T-helper 17 cell (primary cell): ENCODE data around the gene MTAP. TPM values are rescaled to one million over a fixed set of nuclear protein-coding genes. Genes with fewer than 3 reads are reported as not detected.

ENCODE experiments used
- ATAC-seq: fragments of 150-1000 bp; cut with Tn5 transposase; 2 replicates; pipeline ENCODE4 v1.10.0; 2021; ENCODE audit warnings: mild to moderate bottlenecking, moderate library complexity
- DNase-seq, 3 donors: peaks; one replicate each; pipeline versions ENCODE4 v3.0.0 to v3.0.0-alpha.2; 2020 to 2021
- H3K9me3 ChIP-seq: one replicate; pipeline ENCODE4 v1.7.0; 2013; ENCODE audit warnings: low read length, mild to moderate bottlenecking; ENCODE audit not compliant: control insufficient read depth, poor library complexity, severe bottlenecking
- H3K27ac Mint-ChIP-seq: one replicate; pipeline ENCODE4 v1.8.0; 2022; ENCODE audit warnings: mild to moderate bottlenecking, moderate library complexity, mixed read lengths
- H3K27me3 Mint-ChIP-seq: one replicate; pipeline ENCODE4 v1.8.0; 2022; ENCODE audit warnings: mixed read lengths
- H3K36me3 Mint-ChIP-seq: one replicate; pipeline ENCODE4 v1.8.0; 2022; ENCODE audit warnings: low read depth, mixed read lengths
- H3K4me1 Mint-ChIP-seq: one replicate; pipeline ENCODE4 v1.8.0; 2022; ENCODE audit warnings: mild to moderate bottlenecking, mixed read lengths
- H3K4me3 Mint-ChIP-seq: one replicate; pipeline ENCODE4 v1.8.0; 2022; ENCODE audit warnings: mild to moderate bottlenecking, moderate library complexity, mixed read lengths
- total RNA-seq, 4 donors: library from RNA in 2 of 4; stranded (reverse) in 2 of 4; gene quantifications; one replicate each; pipeline ENCODE4 v1.2.3 and lab custom pipeline; 2022 to 2026

Gene MTAP
- total RNA-seq, 2 donors from 2014 or later = 26.2 to 28.8 TPM

DNA sequence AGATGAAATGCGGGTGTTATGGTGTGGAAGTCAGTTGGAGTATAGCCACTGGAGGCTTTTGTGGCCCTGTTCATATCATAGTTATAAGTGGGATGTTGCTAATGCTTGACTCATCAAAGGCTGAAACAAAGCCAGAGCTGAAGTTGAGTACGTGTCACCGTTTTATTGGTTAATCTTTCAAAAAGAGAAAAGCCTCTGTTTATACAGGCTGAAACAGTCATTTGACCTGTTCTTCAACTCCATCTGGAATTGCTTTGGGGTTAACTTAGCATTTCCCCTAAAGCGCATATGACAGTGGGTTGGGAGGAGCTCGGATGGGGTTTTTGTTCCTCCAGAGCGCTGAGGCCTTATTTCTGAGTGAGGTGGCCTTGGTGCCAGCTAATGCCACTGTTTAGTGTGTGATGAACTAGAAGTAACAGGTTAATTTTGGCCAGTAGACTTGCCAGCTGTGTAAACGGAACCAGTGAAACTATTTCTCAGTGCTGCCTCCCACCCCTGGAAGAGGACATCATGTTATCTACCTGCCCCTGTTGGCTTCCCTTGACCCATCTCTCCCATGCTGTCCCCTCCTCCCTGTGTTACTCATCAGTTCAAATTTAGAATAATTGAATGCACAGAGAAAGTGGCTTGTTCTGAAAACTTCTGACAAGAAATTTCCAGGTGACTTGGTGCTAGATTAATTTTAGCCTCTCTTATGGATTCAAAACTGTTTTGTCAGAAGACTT, 34.2 kb downstream of the MTAP start:
- DNase-seq (no peak), ATAC-seq (no peak)
- H3K4me1 Mint-ChIP-seq = peaks cover 23% of the 10 kb centered on the region
- H3K27me3 Mint-ChIP-seq = no peaks in the 10 kb centered on the region
- no peaks in the 10 kb centered on the region for H3K9me3 ChIP-seq
- no peak overlapping the region for H3K27ac Mint-ChIP-seq
- peaks cover 29% of the 10 kb centered on the region for H3K36me3 Mint-ChIP-seq
- no peak overlapping the region for H3K4me3 Mint-ChIP-seq

DNA sequence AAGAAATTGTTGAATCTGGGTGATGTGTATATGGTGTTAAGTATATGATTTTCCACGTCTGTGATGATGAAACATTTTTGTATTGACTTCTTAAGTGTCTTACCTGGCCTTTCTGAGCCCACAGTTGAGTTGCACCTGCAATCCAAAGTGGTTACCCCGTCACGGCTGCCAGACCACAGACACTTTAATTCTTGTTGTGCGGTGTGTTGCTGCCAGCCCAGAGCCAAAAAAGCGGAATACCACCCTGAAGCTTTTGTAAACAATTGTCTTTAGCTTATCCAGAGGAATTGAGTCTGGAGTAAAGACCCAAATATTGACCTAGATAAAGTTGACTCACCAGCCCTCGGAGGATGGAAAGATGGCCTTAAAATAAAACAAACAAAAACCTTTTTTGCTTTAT, 35.1 kb downstream of the MTAP start:
- H3K4me1 Mint-ChIP-seq = peaks cover 20% of the 10 kb centered on the region
- ATAC-seq (no peak), DNase-seq (no peak)
- peaks cover 27% of the 10 kb centered on the region for H3K36me3 Mint-ChIP-seq
- H3K4me3 Mint-ChIP-seq = no peak overlapping the region
- no peaks in the 10 kb centered on the region for H3K27me3 Mint-ChIP-seq
- no peak overlapping the region for H3K27ac Mint-ChIP-seq
- no peaks in the 10 kb centered on the region for H3K9me3 ChIP-seq

GRCh38 chr9:21840647-21841046, 38.2 kb downstream of the MTAP start:
- no peaks in the 10 kb centered on the region for H3K9me3 ChIP-seq
- no peaks in the 10 kb centered on the region for H3K27me3 Mint-ChIP-seq
- peaks cover 5% of the 10 kb centered on the region for H3K4me1 Mint-ChIP-seq
- peaks cover 17% of the 10 kb centered on the region for H3K36me3 Mint-ChIP-seq
- ATAC-seq (no peak), DNase-seq (no peak)
- no peak overlapping the region for H3K27ac Mint-ChIP-seq
- no peak overlapping the region for H3K4me3 Mint-ChIP-seq

DNA sequence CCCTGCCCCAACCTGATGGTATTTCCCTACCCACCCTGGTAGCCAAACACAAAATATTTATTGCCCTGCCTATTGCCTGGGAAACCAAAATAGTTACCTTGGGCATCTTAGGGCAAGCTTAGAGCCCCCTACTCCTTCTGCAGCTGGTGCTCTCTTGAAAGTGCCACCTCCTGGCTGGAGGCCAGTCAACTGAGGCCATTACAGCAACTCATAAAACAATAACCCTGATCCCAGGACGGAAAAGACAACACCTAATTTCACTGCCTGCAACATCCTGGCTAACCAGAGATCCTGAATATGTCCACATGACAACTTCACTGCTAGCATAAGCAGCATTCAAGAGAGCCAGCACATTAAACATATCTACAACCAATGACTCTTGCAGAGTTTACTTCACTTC, 38.7 kb downstream of the MTAP start:
- Mint-ChIP-seq H3K4me3 (no peak overlapping the region), H3K36me3 (peaks cover 18% of the 10 kb centered on the region), H3K27me3 (no peaks in the 10 kb centered on the region), H3K4me1 (peaks cover 3% of the 10 kb centered on the region), H3K27ac (no peak overlapping the region)
- ATAC-seq (no peak), DNase-seq (no peak)
- no peaks in the 10 kb centered on the region for H3K9me3 ChIP-seq

DNA sequence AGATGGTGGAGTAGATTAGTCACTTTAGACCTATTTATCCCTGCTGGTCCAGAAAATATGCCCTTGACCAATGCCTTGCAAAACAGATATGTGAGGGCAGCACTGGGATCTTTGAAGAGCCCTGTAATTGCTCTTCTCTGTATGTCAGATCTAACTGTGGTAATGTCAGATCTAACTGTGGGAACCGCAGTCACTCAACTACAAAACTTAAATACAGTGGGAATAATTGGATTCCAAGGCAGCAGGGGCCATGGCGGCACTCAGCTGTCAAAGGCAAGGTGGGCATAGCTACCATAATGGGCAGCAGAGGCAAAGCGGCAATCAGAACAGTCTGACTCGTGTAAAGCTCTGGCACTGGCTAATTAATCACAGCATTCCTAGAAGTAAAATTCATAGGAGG, 46.2 kb downstream of the MTAP start:
- H3K27me3 Mint-ChIP-seq = no peaks in the 10 kb centered on the region
- H3K4me3 Mint-ChIP-seq = no peak overlapping the region
- DNase-seq (no peak), ATAC-seq (no peak)
- H3K9me3 ChIP-seq = no peaks in the 10 kb centered on the region
- H3K4me1 Mint-ChIP-seq = peaks cover 17% of the 10 kb centered on the region
- H3K36me3 Mint-ChIP-seq = peaks cover 2% of the 10 kb centered on the region
- no peak overlapping the region for H3K27ac Mint-ChIP-seq

DNA sequence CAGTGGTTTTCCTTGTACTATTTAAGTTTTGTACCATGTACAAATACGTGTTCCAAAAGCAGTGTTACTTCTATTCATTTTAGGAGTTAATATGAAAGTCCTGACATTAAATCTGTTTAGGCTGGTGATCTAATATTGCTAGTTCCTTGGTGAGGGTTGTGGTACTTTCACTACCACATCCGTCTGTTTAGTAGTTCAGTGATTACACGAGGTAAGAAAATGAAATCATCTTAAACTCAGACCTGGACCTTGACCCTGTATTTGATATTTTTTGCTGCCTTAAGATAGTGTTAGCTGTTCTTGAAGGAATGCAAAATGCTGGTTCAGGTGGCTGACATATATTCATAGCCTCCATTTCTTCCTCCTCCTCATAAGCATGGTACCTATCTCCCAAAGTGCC, 50.3 kb downstream of the MTAP start:
- peak overlapping the region; percentile 43 for H3K27ac Mint-ChIP-seq
- H3K4me1 Mint-ChIP-seq = peaks cover 37% of the 10 kb centered on the region
- no peaks in the 10 kb centered on the region for H3K27me3 Mint-ChIP-seq
- no peak overlapping the region for H3K4me3 Mint-ChIP-seq
- ATAC-seq (peak; percentile 53), DNase-seq (no peak)
- no peaks in the 10 kb centered on the region for H3K9me3 ChIP-seq
- peaks cover 14% of the 10 kb centered on the region for H3K36me3 Mint-ChIP-seq

- no peak overlapping the region for H3K27ac Mint-ChIP-seq
- no peak overlapping the region for H3K4me3 Mint-ChIP-seq
- H3K27me3 Mint-ChIP-seq = no peaks in the 10 kb centered on the region
- peaks cover 37% of the 10 kb centered on the region for H3K4me1 Mint-ChIP-seq
- H3K9me3 ChIP-seq = no peaks in the 10 kb centered on the region
- DNase-seq = no peak
- no peak for ATAC-seq
- peaks cover 16% of the 10 kb centered on the region for H3K36me3 Mint-ChIP-seq
Observed at GRCh38 chr9:21853414-21853813, 51.0 kb downstream of the MTAP start.

DNA sequence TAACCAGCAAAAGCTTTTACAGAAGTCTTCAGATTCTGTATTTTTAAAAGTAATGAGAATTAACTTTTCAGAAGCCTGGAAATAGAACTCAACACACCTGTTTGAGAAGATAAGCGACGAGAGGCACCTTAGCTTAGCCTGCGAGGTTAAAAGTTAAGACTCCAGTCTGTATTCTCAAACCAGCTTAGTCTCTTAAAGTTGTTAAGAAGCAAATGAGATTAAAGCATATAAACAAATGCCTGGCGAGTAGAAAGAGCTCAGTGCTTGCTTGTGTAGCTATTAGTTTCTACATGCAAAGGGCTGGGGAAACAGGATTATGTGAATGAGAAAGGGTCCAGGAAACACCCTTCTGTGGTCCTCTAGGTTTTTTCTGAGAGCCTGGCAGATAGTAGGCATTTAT, 51.7 kb downstream of the MTAP start:
- Mint-ChIP-seq H3K4me1 (peaks cover 37% of the 10 kb centered on the region), H3K4me3 (no peak overlapping the region), H3K27me3 (no peaks in the 10 kb centered on the region), H3K27ac (peak overlapping the region; percentile 16), H3K36me3 (peaks cover 18% of the 10 kb centered on the region)
- DNase-seq (no peak), ATAC-seq (no peak)
- H3K9me3 ChIP-seq = no peaks in the 10 kb centered on the region

DNA sequence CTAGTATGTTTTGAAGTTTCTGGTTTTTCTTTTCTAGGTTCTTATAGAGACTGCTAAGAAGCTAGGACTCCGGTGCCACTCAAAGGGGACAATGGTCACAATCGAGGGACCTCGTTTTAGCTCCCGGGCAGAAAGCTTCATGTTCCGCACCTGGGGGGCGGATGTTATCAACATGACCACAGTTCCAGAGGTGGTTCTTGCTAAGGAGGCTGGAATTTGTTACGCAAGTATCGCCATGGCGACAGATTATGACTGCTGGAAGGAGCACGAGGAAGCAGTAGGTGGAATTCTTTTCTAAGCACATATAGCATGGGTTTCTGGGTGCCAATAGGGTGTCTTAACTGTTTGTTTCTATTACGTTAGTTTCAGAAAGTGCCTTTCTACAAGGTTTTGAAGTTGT, 52.2 kb downstream of the MTAP start:
- H3K27me3 Mint-ChIP-seq = no peaks in the 10 kb centered on the region
- no peak overlapping the region for H3K4me3 Mint-ChIP-seq
- H3K36me3 Mint-ChIP-seq = peaks cover 18% of the 10 kb centered on the region
- peaks cover 37% of the 10 kb centered on the region for H3K4me1 Mint-ChIP-seq
- H3K27ac Mint-ChIP-seq = peak overlapping the region; percentile 16
- ATAC-seq = no peak
- H3K9me3 ChIP-seq = no peaks in the 10 kb centered on the region
- no peak for DNase-seq

GRCh38 chr9:21856301-21857094, 54.1 kb downstream of the MTAP start:
- DNase-seq (no peak), ATAC-seq (no peak)
- no peaks in the 10 kb centered on the region for H3K27me3 Mint-ChIP-seq
- H3K36me3 Mint-ChIP-seq = peaks cover 18% of the 10 kb centered on the region
- peak overlapping the region; percentile 78 for H3K27ac Mint-ChIP-seq
- no peak overlapping the region for H3K4me3 Mint-ChIP-seq
- no peaks in the 10 kb centered on the region for H3K9me3 ChIP-seq
- peaks cover 32% of the 10 kb centered on the region for H3K4me1 Mint-ChIP-seq

- Mint-ChIP-seq H3K4me1 (peaks cover 6% of the 10 kb centered on the region), H3K36me3 (peaks cover 8% of the 10 kb centered on the region), H3K27ac (no peak overlapping the region), H3K27me3 (no peaks in the 10 kb centered on the region), H3K4me3 (no peak overlapping the region)
- no peaks in the 10 kb centered on the region for H3K9me3 ChIP-seq
- ATAC-seq (no peak), DNase-seq (no peak)
Observed at GRCh38 chr9:21862871-21863270, 60.4 kb downstream of the MTAP start.

- no peaks in the 10 kb centered on the region for H3K9me3 ChIP-seq
- H3K27ac Mint-ChIP-seq = no peak overlapping the region
- DNase-seq (no peak), ATAC-seq (no peak)
- H3K36me3 Mint-ChIP-seq = peaks cover 4% of the 10 kb centered on the region
- H3K4me1 Mint-ChIP-seq = peaks cover 6% of the 10 kb centered on the region
- no peaks in the 10 kb centered on the region for H3K27me3 Mint-ChIP-seq
- H3K4me3 Mint-ChIP-seq = no peak overlapping the region
Observed at GRCh38 chr9:21864505-21864904, 62.1 kb downstream of the MTAP start.

- no peaks in the 10 kb centered on the region for H3K9me3 ChIP-seq
- no peak overlapping the region for H3K27ac Mint-ChIP-seq
- DNase-seq (no peak), ATAC-seq (no peak)
- peaks cover 4% of the 10 kb centered on the region for H3K36me3 Mint-ChIP-seq
- no peaks in the 10 kb centered on the region for H3K27me3 Mint-ChIP-seq
- no peak overlapping the region for H3K4me3 Mint-ChIP-seq
- peaks cover 6% of the 10 kb centered on the region for H3K4me1 Mint-ChIP-seq
Observed at GRCh38 chr9:21866302-21866701, 63.9 kb downstream of the MTAP start.
